GM15510 (cell line): ENCODE data around the gene CRYBA4.

Source experiments
- POLR2A ChIP-seq: IDR thresholded peaks from 3 replicates; pipeline ENCODE4 v1.6.1; 2011; ENCODE audit warnings: borderline replicate concordance; ENCODE audit not compliant: insufficient read length; ENCODE audit errors: extremely low read depth

Gene CRYBA4

GRCh38 chr22:26660356-26660755 lies 38.6 kb downstream of the CRYBA4 start:
- no peak for TF ChIP-seq POLR2A

- TF ChIP-seq POLR2A, result no peak
Measured at GRCh38 chr22:26660961-26661578, 39.3 kb downstream of the CRYBA4 start.

GRCh38 chr22:26662160-26662559 lies 40.4 kb downstream of the CRYBA4 start:
- no peak for TF ChIP-seq POLR2A

- TF ChIP-seq POLR2A, result no peak
Measured at GRCh38 chr22:26663374-26663923, 41.7 kb downstream of the CRYBA4 start.

DNA sequence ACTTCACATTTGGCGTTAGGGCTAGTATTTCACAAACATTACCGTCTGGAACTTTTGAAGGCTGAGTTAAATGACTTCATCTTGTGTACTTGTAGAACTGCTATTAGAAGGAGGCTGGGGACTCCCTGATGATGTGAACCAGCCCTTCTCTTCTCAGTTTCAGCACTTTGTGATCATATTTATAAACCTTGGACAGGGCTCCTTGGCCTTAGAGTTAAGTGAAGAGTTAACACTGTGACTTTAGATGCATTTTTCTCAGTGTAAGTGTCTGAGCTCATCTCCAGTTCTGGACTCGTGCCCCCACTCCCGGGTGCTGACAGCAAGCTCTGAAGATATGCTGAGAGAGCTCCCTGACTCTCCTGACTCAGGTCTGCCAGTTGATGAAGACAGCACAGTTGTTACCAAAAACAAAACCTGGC lies 44.1 kb downstream of the CRYBA4 start:
- TF ChIP-seq POLR2A, result no peak

DNA sequence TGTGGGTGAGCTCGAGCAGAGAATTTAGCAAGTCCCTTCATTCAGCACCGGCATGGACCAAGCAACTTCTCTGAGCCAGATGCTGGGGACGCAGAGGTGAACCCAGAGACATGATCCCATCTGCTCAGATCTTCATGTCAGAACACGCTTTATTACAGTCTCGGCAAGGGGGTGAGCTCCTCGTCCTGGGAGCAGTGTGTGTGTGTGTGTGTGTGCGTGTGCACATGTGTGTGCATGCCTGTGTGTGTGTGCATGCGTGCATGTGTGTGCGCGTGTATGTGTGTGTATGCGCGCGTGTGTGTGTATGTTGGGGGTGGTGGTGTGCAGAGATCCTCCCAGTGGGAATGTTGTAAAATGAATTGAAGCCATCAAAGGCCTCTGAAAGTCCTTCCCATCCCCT lies 45.4 kb downstream of the CRYBA4 start:
- no peak for TF ChIP-seq POLR2A

- no peak for TF ChIP-seq POLR2A
Measured at GRCh38 chr22:26669060-26669481, 47.3 kb downstream of the CRYBA4 start.

DNA sequence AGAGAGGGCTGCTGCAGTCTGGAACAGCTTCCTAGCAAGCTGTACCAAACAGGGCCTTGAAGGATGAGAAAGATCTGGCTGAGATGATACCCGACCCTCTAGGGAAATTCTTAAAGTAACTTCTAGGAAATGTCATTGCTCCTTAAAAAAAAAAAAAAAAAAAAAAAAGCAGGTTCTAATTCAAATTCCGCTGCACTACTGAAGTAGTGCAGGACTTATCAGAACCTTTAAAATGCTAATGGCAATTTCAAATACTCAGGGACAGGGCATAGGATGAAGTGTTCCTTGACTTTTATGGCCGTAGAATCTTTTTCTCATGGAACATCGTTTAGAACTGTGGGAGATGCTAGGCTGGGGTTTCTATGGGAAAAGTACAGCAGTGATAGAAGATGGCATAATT lies 48.7 kb downstream of the CRYBA4 start:
- TF ChIP-seq POLR2A, result no peak

- TF ChIP-seq POLR2A, result peak; percentile 55
Measured at GRCh38 chr22:26671317-26672059, 49.7 kb downstream of the CRYBA4 start.

GRCh38 chr22:26672060-26672471 lies 50.3 kb downstream of the CRYBA4 start:
- no peak for TF ChIP-seq POLR2A

DNA sequence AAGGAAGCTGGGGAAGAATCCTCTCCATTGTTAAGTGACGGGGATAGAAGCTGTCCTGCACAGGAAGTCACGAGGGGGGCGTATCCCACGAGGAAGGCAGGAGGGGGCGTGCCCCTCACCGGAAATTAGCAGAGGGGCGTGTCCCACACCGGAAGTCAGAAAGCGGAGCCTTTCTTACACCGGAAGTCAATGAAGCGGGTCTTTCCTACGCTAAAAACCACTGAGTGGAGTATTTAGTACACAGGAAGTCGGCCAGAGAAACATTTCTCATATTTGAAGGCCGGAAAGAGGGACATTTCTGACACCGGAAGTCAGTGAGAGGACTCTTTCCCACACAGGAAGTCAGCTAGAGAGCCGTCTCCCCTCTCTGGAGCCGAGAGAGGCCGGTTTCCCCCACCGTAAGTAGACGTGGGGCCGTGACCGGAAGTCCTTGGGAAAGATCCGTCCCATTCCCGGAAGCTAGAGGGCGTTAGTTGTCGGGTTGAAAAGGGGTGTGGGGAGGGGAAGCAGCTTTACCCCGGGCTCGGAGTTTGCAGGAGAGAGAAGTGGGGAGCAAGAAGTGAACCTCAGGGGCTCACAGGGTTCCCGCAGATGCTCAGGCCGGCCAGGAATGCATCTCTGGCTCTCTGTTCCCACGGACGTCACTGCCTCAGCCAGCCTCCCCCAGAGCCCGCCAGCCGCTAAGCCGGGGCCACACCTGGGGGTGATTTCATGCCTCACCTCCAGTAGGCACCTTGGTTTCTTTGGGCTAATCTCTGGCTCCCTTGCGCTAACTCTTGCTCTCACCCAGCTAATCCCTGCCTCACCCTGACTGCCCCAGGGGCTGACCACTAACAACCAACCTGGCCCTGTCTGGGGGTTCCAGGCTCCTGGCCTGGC lies 51.1 kb downstream of the CRYBA4 start:
- peak; percentile 80 for TF ChIP-seq POLR2A

- no peak for TF ChIP-seq POLR2A
Measured at GRCh38 chr22:26673486-26673885, 51.7 kb downstream of the CRYBA4 start.

DNA sequence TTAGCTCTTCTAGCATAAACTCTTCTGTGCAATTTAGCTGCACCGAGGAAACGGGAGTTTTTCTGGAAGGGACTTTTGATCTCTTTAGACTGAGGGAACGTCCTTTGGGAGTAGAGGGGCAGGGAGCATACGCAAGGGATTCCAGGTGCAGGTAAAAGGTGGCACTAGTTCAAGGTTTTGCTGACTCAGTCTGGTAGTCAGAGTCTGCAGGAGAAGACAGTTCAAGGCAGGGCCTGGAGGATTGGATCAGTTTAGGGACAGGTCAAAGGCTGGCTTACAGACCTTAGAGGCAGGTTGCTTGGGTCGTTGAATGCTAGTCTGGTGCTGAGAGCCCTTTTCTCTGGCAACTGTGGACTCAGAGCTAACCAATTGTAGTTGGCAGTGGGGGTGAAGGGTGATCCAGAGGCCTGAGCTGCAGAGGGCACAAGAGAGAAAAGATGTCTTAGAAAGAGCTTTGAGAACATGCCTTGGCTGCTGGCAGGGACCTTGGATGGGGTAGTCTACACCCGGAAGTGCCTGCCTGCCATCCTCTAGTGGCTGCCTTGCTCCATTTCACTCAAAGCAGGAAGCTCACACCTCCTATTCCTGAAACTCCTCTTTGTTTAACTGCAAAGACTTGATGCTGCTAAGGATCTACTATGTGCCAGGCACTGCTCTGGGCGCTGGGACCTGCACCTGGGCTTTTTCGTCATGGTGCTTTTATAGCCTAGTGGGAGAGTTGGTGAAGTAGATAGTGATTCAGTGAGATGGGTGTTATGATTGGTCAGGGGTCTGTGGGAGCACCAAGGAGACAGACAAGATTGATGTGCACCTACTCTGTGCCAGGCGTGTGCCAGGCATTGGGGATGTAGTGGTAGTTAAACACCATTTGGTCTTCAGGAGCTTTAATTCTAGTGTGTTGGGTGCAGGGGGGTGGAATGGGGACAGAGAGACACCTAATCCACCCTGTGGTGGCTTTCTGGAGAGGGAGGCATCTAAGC lies 52.7 kb downstream of the CRYBA4 start:
- peak; percentile 44 for TF ChIP-seq POLR2A
